Activated T-helper 1 cell treated with anti-CD3 and anti-CD28 coated beads, Interleukin-2, amount 50 U/mL, for 16 hours (primary cell): Measurements from ENCODE around the gene MX1.

Source experiments
- DNase-seq, 2 donors: peaks; one replicate each; pipeline ENCODE4 v3.0.0-alpha.2; 2020; ENCODE audit warnings: low read depth in 1 of 2, low spot score in 1 of 2

MX1 gene

DNA sequence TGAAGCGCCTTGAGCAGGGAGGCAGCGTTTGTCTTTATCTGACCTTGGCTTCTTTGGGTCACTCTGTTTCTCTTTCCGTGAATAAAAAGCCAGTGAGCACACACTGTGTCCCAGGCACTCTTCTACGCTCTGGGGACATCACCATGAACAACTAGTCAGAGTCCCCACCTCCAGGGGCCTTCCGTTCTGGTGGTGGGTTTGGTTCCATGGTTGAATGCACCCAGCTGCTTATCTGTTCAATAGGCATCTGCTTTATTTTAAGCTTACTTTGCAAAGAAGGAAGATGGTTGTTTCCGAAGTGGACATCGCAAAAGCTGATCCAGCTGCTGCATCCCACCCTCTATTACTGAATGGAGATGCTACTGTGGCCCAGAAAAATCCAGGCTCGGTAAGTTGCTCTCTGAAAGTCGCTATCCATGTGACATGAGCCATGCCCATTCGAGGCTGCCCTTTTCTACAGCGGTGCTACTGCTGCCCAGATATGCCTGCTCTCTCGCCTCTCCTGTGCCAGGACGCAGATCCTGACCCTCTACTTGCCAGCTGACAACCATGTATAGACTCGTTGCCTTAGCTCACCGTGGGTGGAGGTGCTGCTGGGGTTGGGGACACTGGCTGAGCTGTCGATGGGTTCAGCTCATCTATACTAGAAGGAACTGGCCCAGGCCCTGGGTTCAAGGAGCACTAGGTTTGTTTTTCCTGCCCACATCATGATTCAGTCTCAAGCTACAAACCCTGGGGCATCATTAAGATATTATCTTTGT lies 5.9 kb downstream of the MX1 start:
- DNase-seq: no peak

DNA sequence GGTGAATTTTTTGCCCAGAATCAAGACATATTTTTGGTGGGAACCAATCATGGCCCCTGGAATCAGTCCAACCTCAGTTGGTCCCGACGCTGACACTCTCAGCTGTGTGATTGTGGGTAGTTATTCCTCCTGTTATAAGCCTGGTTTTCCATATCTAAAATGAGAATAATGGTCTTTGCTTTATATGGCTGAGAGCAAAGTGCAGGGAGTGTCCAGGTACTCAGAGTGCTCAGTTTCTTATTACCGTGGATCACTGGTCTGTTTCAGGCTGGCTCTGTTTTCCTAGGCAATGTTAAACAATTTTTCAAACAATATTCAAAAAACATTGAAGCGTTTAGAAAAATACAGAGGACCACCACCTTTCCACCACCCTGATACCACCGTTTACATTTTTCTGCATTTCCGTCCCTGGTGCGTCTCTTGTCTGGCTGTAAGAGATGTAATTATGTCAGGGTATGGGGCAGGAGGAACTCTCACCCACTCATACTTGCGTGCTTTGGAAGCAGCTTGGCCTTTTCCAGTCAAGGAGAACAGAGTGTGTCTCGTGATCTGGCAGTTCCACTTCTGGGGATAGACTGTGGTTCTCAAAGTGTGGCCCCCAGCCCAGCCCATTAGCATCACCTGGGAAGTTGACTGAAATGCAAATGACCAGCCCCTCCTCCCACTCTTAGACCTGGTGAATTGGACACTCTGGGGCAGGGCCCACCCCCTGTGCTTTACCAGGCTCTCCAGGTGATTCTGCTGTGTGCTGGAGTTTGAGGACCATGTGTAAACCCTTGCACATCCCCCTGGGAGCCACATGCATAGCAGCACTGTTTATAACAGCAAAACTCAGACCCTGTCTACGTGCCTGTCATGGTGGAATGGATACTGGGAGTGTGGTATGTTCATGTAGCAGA lies 6.8 kb downstream of the MX1 start:
- no peak for DNase-seq

DNA sequence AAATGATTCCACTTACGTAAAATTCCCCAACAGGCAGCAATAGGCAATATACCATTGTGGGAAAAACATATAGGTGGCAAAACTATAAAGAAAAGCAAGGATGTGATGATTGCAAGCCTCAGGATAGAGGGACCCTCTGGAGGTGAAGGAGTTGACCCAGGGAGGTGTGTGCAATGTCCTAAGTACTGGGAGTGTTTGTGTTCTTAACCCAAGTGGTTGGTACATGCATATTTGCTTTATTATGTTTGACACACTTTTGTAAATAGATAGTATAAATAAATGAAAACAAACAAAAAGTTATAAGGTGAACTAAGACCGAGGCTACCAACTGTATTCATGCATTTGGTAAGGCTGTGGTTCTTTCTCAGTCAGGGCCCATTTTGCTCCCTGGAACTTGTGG lies 7.5 kb downstream of the MX1 start:
- no peak for DNase-seq

DNA sequence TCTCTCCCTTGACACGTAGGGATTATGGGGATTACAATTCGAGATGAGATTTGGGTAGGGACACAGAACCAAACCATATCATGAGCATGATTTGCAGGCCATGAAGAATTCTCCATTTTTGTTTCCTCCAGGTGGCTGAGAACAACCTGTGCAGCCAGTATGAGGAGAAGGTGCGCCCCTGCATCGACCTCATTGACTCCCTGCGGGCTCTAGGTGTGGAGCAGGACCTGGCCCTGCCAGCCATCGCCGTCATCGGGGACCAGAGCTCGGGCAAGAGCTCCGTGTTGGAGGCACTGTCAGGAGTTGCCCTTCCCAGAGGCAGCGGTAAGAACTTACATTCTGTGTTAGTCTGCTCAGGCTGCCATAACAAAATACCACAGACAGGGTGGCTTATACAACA lies 9.7 kb downstream of the MX1 start:
- DNase-seq: no peak

DNA sequence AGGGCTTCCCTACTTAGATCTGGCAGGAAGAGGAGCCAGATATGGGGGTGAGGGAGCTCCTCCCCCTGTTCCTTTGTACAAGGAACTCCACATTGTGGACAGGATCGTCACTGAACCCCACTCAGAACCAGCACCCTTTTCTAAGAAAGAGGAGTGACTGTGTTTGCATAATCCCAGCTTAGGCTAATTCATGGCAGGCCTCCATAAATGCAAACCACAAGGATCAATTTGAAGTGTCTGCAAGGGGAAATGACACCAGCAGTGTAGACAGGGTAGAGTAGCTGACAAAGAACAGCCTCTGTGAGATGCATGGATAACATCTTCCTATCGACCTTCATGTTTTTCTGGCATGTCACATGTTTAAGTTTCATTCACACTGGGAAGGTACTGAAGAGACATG lies 11.7 kb downstream of the MX1 start:
- DNase-seq: no peak

DNA sequence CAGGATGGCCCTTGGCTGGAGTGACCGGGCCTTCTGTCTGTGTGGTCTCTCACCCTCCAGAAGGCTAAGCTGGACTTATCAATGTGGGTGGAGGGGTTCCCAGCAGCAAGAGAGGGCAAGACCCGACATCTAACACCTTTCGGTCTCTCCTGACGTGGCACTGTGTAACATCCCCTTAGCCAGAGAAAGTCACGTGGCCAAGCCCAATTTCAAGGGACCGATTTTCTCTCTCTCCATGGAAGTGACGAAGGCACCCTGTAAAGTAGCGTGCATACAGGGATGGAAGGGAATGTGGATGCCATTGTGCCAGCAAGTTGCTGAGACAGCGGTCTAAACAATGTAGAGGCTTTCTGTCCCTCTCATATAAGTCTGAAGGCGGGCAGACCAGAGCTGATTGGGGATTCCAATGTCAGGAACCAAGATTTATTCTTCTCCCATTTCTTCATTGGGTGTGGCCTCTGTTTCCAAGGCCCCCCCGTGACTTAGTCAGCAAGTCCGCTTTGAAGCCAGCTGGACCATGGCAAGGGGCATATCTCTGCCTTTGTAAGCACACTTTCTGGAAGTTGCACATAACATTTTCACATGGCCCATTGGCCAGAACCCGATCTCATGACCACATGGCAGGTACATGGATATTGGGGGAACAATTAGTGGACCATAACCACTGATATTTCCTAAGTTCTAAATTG lies 12.5 kb downstream of the MX1 start:
- DNase-seq: no peak

DNA sequence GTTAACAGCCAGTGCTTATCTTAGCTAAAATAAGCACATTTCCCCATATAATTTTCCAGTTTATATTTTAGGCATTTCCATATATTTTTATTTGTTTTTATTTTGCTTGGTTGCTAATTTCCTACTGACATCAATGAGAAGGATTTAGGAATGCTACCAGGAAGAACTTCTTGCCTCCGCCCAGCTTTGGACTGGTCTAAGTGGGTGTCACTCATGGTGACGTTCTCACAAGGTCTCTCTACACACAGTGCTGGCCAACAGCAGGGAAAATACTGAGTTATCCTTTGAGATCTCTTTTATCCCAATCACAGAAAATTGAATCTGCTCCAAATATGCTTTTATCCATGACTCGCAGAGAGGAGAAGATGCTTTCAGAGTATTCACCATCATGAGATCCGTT lies 13.2 kb downstream of the MX1 start:
- no peak for DNase-seq

DNA sequence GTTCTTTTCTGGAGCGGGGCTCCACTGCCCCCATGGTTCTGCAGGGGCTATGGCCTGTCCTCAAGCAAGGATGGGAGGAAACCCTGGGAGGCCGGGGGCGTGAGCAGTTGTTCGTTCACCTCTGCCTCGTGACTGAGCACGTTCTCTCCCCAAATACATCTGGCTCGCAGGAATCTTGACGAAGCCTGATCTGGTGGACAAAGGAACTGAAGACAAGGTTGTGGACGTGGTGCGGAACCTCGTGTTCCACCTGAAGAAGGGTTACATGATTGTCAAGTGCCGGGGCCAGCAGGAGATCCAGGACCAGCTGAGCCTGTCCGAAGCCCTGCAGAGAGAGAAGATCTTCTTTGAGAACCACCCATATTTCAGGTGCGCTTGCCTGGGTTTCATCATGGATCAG lies 15.5 kb downstream of the MX1 start:
- DNase-seq: no peak

DNA sequence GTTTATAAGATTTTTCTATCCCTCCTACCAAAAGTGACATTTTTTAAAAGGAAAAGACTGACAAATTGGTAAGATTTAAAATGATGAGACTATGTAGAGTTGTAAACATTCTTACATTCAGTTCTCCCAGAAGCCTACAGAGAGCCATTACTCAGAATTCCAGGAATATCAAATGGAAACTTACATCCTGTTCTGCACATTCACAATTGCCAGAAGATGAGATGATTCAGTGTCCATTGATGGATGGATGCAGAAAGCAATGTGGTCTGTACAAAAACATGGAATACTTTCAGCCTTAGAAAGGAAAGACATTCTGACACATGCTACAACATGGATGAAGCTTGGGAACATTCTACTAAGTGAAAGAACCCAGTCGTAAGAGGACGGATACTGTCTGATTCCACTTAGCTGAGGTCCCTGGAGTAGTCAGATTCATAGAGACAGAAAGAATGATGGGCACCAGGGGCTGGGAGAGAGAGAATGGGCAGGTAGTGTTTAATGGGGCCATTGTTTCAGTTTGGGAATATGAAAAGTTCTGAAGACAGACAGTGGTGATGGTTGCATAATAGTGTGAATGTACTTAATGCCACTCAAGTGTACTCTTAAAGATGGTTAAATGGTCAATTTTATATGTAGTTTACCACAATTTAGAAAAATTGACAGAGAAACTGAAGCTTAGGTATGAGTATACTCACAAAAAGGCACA lies 16.6 kb downstream of the MX1 start:
- no peak for DNase-seq

DNA sequence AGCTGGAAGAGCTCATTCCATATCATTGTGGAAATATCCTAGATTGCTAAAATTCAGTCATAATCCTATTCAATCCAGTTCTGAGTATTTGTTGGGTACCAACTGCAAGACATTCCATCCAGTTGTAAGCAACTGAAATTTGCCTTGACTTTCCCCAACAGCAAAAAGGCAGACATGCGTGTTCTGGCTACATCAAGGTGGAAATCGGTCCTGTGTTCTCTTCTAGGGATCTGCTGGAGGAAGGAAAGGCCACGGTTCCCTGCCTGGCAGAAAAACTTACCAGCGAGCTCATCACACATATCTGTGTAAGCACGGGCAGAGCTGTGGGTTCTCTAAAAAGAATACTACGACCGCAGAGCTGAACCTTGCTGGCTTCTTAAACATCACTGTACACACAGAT lies 17.5 kb downstream of the MX1 start:
- no peak for DNase-seq

DNA sequence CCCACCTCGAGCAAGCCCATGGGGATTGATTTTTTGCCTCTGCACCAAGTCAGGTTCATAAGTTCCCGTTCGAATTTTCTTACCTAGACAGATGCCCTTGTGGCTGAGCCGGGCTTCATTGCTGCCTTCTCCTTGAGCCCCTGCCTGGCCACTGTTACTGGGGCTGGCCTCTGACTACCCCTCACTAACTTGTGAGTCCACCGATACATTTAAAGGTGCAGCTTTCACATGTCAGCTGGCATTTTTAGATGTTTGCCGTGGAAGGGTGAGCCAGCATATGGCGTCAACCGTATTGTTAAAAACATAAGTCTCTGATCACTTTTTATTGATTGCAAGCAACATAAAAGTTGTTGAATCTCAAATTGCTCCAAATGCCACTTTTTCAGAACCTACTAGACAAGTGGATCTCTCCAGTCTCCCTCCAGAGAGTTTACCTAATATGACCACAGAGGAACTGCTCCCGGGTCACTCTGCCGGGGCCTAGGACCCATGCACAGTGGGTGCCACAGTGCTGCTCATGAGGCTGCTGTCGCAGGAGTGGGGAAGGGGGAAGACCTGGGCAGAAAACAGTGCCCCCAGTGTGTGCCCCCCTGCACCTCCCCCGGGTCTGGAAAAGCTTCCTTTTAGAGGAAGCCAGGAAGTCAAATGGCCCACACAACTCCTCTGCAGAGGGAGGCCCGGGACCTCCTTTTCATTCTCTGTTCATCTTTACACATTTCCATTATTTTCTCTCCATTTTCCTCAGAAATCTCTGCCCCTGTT lies 18.8 kb downstream of the MX1 start:
- DNase-seq: no peak

DNA sequence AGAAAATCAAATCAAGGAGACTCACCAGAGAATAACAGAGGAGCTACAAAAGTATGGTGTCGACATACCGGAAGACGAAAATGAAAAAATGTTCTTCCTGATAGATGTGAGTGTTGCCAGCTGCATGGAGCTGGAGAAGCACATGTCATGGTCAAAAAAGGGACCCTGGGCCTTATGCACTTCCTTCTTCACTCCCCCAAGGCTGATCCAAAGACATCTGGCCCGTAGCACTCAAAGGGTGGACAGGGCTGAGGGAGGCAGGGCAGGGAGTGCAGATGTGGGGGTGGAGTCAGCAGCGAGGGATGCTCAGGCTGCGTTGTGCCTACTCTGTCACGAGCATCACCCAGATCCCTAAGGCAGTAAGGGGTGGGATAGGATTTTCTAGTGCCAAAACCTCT lies 19.4 kb downstream of the MX1 start:
- DNase-seq: no peak

DNA sequence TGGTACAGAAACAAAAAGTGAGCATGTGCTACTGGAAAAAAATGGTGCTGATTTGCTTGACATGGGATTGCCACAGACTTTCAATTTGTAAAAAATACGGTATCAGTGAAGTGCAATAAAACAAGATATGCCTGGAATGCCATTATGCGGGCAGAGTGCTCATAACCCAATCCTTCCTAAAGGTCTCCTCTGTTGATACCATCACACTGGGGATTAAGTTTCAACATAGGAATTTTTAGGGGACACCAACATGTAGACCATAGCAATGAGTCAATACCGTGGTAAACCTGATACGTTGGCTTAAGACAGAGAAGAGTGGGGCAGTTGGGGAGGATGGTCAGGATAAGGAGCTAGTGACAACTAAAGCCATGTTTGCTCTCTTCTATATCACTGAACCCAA lies 20.5 kb downstream of the MX1 start:
- DNase-seq: no peak

DNA sequence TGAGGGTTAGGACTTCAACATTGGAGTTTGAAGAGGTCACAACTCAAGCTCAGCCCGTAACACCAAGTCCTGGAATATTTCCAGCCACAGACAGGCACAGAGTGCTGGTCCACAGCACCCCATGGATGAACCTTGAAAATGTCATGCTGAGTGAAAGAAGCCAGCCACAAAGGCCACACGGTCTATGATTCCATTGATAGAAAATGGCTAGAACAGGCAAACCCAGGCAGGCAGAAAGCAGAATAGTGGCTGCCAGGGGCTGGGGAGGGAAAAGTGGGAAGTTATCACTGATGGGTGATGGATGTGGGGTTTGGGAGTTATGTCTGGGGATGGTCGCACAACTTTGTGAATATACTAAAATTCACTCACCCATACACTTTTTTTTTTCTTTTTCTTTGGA lies 21.3 kb downstream of the MX1 start:
- DNase-seq: no peak

DNA sequence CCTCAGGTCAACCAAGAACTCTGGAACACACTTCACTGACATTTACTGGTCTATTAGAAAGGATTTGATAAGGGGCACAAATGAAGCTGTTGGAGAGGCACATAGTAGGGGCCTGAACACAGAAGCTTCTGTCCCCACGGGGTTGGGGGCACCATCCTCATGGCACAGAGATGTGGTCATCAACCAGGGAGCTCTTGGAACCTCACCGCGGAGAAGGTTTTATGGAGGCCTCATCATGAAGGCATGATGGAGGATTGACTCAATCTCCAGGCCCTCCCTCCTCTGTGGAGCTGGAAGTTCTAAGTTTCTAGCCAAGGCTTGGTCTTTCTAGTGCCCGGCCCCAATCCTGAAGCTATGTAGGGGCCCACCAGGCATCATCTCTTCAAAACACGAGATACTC lies 23.6 kb downstream of the MX1 start:
- DNase-seq: no peak

DNA sequence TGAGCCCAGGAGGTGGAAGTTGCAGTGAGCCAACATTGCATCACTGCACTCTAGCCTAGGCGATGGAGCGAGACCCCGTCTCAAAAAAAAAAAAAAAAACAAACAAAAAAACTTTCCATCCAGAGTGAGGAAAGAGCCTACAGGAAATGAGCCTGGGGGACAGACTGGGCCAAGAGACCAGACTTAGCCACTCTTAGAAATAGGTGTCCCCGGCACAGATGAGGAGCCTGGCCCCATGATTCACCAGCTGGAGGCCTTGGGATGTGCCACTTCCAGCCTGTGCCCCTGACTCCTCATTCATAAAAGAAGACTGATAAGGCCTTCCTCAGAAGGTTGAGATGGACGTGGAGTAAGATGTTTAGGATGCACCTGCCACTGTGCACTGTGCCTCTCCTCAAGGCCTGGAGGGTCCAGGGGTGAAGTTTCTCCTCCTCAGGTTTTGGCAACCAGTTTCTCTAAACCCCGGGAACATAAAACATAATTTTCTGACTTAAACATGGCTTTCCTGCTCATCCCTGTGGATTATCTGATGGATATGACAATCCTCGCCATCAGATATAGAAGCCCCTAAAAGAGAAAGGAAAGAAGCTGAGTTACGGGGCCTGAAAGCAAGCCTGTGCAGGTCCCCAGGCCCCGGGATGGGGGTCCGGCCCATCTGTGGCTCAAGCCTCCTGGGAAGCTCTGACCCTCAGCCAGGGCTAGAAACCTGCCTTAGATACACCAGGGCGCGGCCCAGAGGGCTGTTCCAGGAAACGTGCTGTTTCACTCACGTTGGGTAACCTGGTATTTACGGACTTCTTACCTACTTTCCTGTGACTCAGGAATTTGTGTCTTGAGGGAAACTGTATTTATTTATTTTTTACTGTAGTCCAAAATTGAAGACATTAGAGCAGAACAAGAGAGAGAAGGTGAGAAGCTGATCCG lies 26.0 kb downstream of the MX1 start:
- DNase-seq: no peak

DNA sequence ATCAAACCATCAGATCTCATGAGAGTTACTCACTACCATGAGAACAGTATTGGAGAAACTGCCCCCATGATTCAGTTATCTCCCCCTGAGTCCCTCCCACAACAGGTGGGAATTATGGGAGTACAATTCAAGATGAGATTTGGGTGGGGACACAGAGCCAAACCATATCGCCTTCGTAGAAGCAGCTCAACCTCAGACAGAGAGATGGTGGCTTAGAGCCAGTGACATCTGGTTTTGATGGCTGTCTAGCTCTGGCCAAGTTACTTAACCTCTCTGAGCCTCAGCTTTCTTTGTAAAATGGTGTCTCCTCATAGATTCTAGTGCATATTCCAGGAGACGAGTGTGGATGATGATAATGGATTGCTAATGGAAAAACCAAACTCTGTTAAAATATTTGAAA lies 27.2 kb downstream of the MX1 start:
- DNase-seq: no peak

DNA sequence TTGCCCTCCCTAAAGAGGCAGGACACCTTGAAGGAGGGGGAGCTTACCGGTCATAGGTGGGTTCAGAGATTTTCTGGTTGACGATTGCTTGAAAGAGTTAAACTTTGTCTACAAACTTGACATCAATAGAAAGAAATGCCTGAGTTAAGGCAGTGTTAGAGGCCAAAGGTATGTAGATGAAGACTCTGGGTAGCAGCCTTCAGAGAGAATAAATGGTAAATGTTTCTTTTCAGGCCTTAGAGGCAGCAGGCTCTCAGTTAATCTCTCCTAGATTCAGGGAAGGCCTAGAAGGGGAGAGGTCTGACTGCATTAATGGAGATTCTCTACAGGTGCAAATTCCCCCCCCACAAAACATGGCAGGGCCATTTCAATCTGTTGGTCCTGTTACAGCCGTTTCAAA lies 27.7 kb downstream of the MX1 start:
- DNase-seq: no peak

DNA sequence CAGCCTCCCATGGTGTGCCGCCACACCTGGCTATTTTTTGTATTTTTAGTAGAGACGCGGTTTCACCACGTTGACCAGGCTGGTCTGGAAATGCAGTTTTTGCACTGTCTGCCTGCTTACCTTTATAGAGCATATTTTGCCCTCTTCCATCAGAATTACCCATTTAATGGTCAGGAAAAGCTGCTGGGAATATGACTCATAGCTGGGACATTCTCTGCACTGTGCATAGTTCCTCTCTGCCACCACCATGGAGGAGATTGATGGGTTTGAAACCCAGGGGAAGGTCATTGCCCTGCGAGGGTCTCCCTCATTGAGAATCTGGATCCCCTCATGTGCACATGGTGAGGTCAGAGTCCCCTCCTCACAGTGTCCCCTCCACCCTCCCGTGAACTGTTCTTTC lies 32.1 kb downstream of the MX1 start:
- no peak for DNase-seq

DNA sequence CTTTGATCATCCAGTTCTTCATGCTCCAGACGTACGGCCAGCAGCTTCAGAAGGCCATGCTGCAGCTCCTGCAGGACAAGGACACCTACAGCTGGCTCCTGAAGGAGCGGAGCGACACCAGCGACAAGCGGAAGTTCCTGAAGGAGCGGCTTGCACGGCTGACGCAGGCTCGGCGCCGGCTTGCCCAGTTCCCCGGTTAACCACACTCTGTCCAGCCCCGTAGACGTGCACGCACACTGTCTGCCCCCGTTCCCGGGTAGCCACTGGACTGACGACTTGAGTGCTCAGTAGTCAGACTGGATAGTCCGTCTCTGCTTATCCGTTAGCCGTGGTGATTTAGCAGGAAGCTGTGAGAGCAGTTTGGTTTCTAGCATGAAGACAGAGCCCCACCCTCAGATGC lies 32.5 kb downstream of the MX1 start:
- no peak for DNase-seq
